K562 (cell line): ENCODE measurements around the gene ZMYND19. TPM values are rescaled to one million over a fixed set of nuclear protein-coding genes. Genes with fewer than 3 reads are reported as not detected.

Experiments used
- AFF1 ChIP-seq, 2 experiments: fragments of 450-650 bp; IDR thresholded peaks; 2 replicates each; pipeline ENCODE4 v1.6.1; 2018; ENCODE audit warnings: mild to moderate bottlenecking in 2 of 2, low read depth in 1 of 2; ENCODE audit not compliant: partially characterized antibody in 2 of 2
- ARHGAP35 ChIP-seq: fragments of 450-650 bp; IDR thresholded peaks from 2 replicates; pipeline ENCODE4 v1.6.1; 2018; ENCODE audit not compliant: partially characterized antibody
- ELK3 ChIP-seq: fragments of 450-650 bp; formaldehyde crosslinking; IDR thresholded peaks from 2 replicates; pipeline ENCODE4 v1.4.0; 2020; ENCODE audit warnings: mild to moderate bottlenecking
- EP400 ChIP-seq: fragments of 450-650 bp; IDR thresholded peaks from 2 replicates; pipeline ENCODE4 v1.6.1; 2017; ENCODE audit warnings: antibody characterized with exemption, mild to moderate bottlenecking, moderate library complexity
- FOXJ3 ChIP-seq: sonication (generic); formaldehyde crosslinking; IDR thresholded peaks from 2 replicates; pipeline ENCODE4 v1.4.0; 2020; ENCODE audit warnings: mild to moderate bottlenecking, missing genetic modification reagents
- FOXP1 ChIP-seq: sonication (generic); formaldehyde crosslinking; IDR thresholded peaks from 2 replicates; pipeline ENCODE4 v1.8.0; 2022; ENCODE audit warnings: mild to moderate bottlenecking, missing genetic modification reagents
- HNRNPLL ChIP-seq: fragments of 200-400 bp; formaldehyde crosslinking; IDR thresholded peaks from 2 replicates; pipeline ENCODE4 v1.6.1; 2017; ENCODE audit warnings: low read length, low read depth, mild to moderate bottlenecking; ENCODE audit not compliant: poor library complexity, severe bottlenecking
- JUN ChIP-seq, 2 experiments: sonication (generic) in 1 of 2; formaldehyde crosslinking in 1 of 2; IDR thresholded peaks; 2 replicates each; pipeline versions ENCODE4 v1.6.1 to v1.8.0; 2012 to 2022; ENCODE audit warnings: borderline replicate concordance in 2 of 2, mild to moderate bottlenecking in 2 of 2, improper control_type of control experiment in 1 of 2, low read depth in 1 of 2, low read length in 1 of 2, missing genetic modification reagents in 1 of 2
- KLF6 ChIP-seq: fragments of 250-450 bp; sonication (Bioruptor Pico); IDR thresholded peaks from 2 replicates; pipeline ENCODE4 v1.4.0; 2020; ENCODE audit warnings: mild to moderate bottlenecking, moderate library complexity, borderline replicate concordance
- NEUROD1 ChIP-seq: fragments of 150-350 bp; IDR thresholded peaks from 2 replicates; pipeline ENCODE4 v1.6.1; 2014; ENCODE audit warnings: borderline replicate concordance, low read length, low read depth; ENCODE audit not compliant: partially characterized antibody
- POU5F1 ChIP-seq: fragments of 150-350 bp; IDR thresholded peaks from 2 replicates; pipeline ENCODE4 v1.6.1; 2014; ENCODE audit warnings: borderline replicate concordance, low read length, low read depth, mild to moderate bottlenecking; ENCODE audit not compliant: partially characterized antibody
- RHOXF2B ChIP-seq: fragments of 250-450 bp; sonication (Bioruptor Pico); conservative IDR thresholded peaks from 2 replicates; pipeline ENCODE4 v1.5.1; 2021
- STAT6 ChIP-seq: sonication (generic); formaldehyde crosslinking; IDR thresholded peaks from 2 replicates; pipeline ENCODE4 v1.8.1; 2023; ENCODE audit warnings: mild to moderate bottlenecking, missing genetic modification reagents
- TBP ChIP-seq: optimal IDR thresholded peaks from 2 replicates; pipeline ENCODE3; 2011; ENCODE audit warnings: low read depth, low read length, improper control_type of control experiment
- THAP12 ChIP-seq: fragments of 250-450 bp; sonication (Bioruptor Pico); IDR thresholded peaks from 2 replicates; pipeline ENCODE4 v1.9.0; 2021; ENCODE audit warnings: mild to moderate bottlenecking, inconsistent platforms
- ZNF79 ChIP-seq: fragments of 250-450 bp; sonication (Bioruptor Pico); IDR thresholded peaks from 2 replicates; pipeline ENCODE4 v1.4.0; 2020; ENCODE audit warnings: low read depth, mild to moderate bottlenecking, moderate library complexity
- polyA plus RNA-seq, 8 experiments: library from polyadenylated mRNA; depleted of rRNA in 4 of 8; stranded (reverse) in 5 of 8; unstranded in 3 of 8; fragments of >200 nt; fragmentation: Nextera tagmentation in 2 of 8; fragmentation: Illumina TruSeq in 1 of 8; extraction: Ambion mirVana in 2 of 8; extraction: Trizol in 1 of 8; gene quantifications; 2 replicates each; pipeline versions ENCODE4 v1.2.1 to v1.2.3, GENCODE V29; 2011 to 2014; ENCODE audit warnings: inconsistent platforms in 1 of 8, missing spikeins in 1 of 8
- total RNA-seq, 7 experiments: library from RNA; depleted of rRNA in 6 of 7; stranded (reverse); fragments of >200 nt in 6 of 7; fragmentation: Illumina TruSeq in 2 of 7; extraction: Trizol in 2 of 7; gene quantifications; 2 replicates each; pipeline versions ENCODE4 v1.2.1 to v1.2.3, GENCODE V29; 2011 to 2021; ENCODE audit warnings: low replicate concordance in 1 of 7

Gene ZMYND19
- total and polyA plus RNA-seq, 9 of the 15 experiments (the other 6 are each of a cell fraction or from before 2014, with no cell fraction given): 1.0 to 86.7 (median 44.0) TPM

- TF ChIP-seq ELK3: no peak
- TF ChIP-seq ZNF79 (CRISPR knock-in tag): no peak
- TF ChIP-seq HNRNPLL: peak; percentile 85
- no peak for TF ChIP-seq AFF1 (IDR thresholded peaks at IDR 0.05; ENCODE audit: low read depth in 1 of 2, partially characterized antibody in 2 of 2)
- TF ChIP-seq TBP: peak; percentile 17
- TF ChIP-seq JUN (IDR thresholded peaks at IDR 0.05; ENCODE audit: borderline replicate concordance, low read depth, low read length): no peak
- TF ChIP-seq JUN (CRISPR knock-in tag; IDR thresholded peaks at IDR 0.05; ENCODE audit: borderline replicate concordance): no peak
- TF ChIP-seq KLF6: no peak
- no peak for TF ChIP-seq STAT6 (CRISPR knock-in tag)
- TF ChIP-seq NEUROD1: no peak
- TF ChIP-seq THAP12 (CRISPR knock-in tag): peak; percentile 80; the same call in 1 of the 2 replicates
- TF ChIP-seq FOXP1 (CRISPR knock-in tag): no peak
- TF ChIP-seq EP400: no peak
- no peak for TF ChIP-seq FOXJ3 (CRISPR knock-in tag)
- no peak for TF ChIP-seq RHOXF2B (CRISPR knock-in tag)
- no peak for TF ChIP-seq ARHGAP35
- TF ChIP-seq POU5F1: no peak
These were observed 15.1 kb upstream of the ZMYND19 start, which contains the start of gene ARRDC1 (continued) for GRCh38 chr9:137605121-137606004.
